CD14-positive monocyte (primary cell): Measurements from ENCODE around the gene SLC22A4. TPM values are rescaled to one million over a fixed set of nuclear protein-coding genes. Genes with fewer than 3 reads are reported as not detected.

ENCODE experiments used
- DNase-seq, 3 donors: peaks; one replicate each; pipeline ENCODE4 v3.0.0-alpha.2; 2011 to 2022
- H2AFZ ChIP-seq: 2 replicates; pipeline ENCODE4 v1.6.0; 2012; ENCODE audit warnings: mild to moderate bottlenecking, low read depth, low read length, inconsistent platforms; ENCODE audit not compliant: insufficient read depth, poor library complexity, severe bottlenecking
- H3K27ac ChIP-seq, 2 donors: 1 replicate in 1 of 2; 2 replicates in 1 of 2; pipeline ENCODE4 v1.5.1; 2012 to 2013; ENCODE audit warnings: low read length in 2 of 2, control low read depth in 1 of 2, inconsistent platforms in 1 of 2, low read depth in 1 of 2, mild to moderate bottlenecking in 1 of 2
- H3K27me3 ChIP-seq, 2 donors: one replicate each; pipeline versions ENCODE4 v1.6.0 to v1.6.1; 2011 to 2013; ENCODE audit warnings: low read length in 2 of 2; ENCODE audit not compliant: control insufficient read depth in 2 of 2, insufficient read depth in 2 of 2
- H3K36me3 ChIP-seq, 2 donors: replicated peaks in 1 of 2; 1 replicate in 1 of 2; 2 replicates in 1 of 2; pipeline versions ENCODE4 v1.5.1 to v1.6.1; 2012 to 2013; ENCODE audit warnings: low read length in 2 of 2, control low read depth in 1 of 2, inconsistent platforms in 1 of 2, mild to moderate bottlenecking in 1 of 2; ENCODE audit not compliant: insufficient read depth in 2 of 2, control insufficient read depth in 1 of 2
- H3K4me1 ChIP-seq, 2 donors: 1 replicate in 1 of 2; 2 replicates in 1 of 2; pipeline versions ENCODE4 v1.5.1 to v1.6.1; 2012 to 2013; ENCODE audit warnings: low read length in 2 of 2, control low read depth in 1 of 2, inconsistent platforms in 1 of 2, mild to moderate bottlenecking in 1 of 2, moderate library complexity in 1 of 2; ENCODE audit not compliant: insufficient read depth in 2 of 2, control insufficient read depth in 1 of 2
- H3K4me2 ChIP-seq: replicated peaks from 2 replicates; pipeline ENCODE3; 2012; ENCODE audit warnings: low read length, moderate library complexity, mild to moderate bottlenecking; ENCODE audit not compliant: poor library complexity, severe bottlenecking; ENCODE audit errors: extremely low read depth
- H3K4me3 ChIP-seq, 3 experiments: fragments of 200-600 bp in 1 of 3; sonication (generic) in 1 of 3; replicated peaks in 1 of 3; 1 replicate in 2 of 3; 2 replicates in 1 of 3; pipeline ENCODE4 v1.5.1; 2011 to 2013; ENCODE audit warnings: low read length in 3 of 3, mild to moderate bottlenecking in 3 of 3, control low read depth in 2 of 3, low read depth in 2 of 3, inconsistent platforms in 1 of 3, moderate library complexity in 1 of 3
- H3K79me2 ChIP-seq: 2 replicates; pipeline ENCODE4 v1.6.0; 2012; ENCODE audit warnings: mild to moderate bottlenecking, control low read depth, inconsistent platforms, low read length, moderate library complexity; ENCODE audit not compliant: insufficient read depth
- H3K9ac ChIP-seq: 2 replicates; pipeline ENCODE4 v1.6.0; 2017; ENCODE audit warnings: low read length, mild to moderate bottlenecking; ENCODE audit not compliant: insufficient read depth, poor library complexity, severe bottlenecking
- H3K9me3 ChIP-seq, 2 donors: replicated peaks in 1 of 2; 1 replicate in 1 of 2; 2 replicates in 1 of 2; pipeline versions ENCODE4 v1.5.1 to v1.6.1; 2012 to 2013; ENCODE audit warnings: low read length in 2 of 2, control low read depth in 1 of 2; ENCODE audit not compliant: control insufficient read depth in 1 of 2, insufficient read depth in 1 of 2
- H4K20me1 ChIP-seq: 2 replicates; pipeline ENCODE4 v1.6.0; 2012; ENCODE audit warnings: mild to moderate bottlenecking, low read length, control low read depth, moderate library complexity; ENCODE audit not compliant: insufficient read depth
- H3K27ac Mint-ChIP-seq, 7 donors: one replicate each; pipeline ENCODE4 v1.8.0; 2020; ENCODE audit warnings: mild to moderate bottlenecking in 7 of 7, mixed read lengths in 7 of 7, moderate library complexity in 6 of 7, inconsistent platforms in 2 of 7
- H3K27me3 Mint-ChIP-seq, 3 donors: one replicate each; pipeline ENCODE4 v1.8.0; 2021 to 2022; ENCODE audit warnings: low read depth in 3 of 3, mild to moderate bottlenecking in 3 of 3, mixed read lengths in 3 of 3, moderate library complexity in 3 of 3, inconsistent platforms in 1 of 3
- H3K36me3 Mint-ChIP-seq, 2 donors: one replicate each; pipeline ENCODE4 v1.8.0; 2020; ENCODE audit warnings: mixed read lengths in 2 of 2, inconsistent platforms in 1 of 2, mild to moderate bottlenecking in 1 of 2
- H3K4me1 Mint-ChIP-seq: one replicate; pipeline ENCODE4 v1.8.0; 2020; ENCODE audit warnings: mild to moderate bottlenecking, mixed read lengths
- H3K4me3 Mint-ChIP-seq, 2 donors: one replicate each; pipeline ENCODE4 v1.8.0; 2020; ENCODE audit warnings: mild to moderate bottlenecking in 2 of 2, mixed read lengths in 2 of 2, moderate library complexity in 1 of 2
- H3K9me3 Mint-ChIP-seq, 7 donors: one replicate each; pipeline ENCODE4 v1.8.0; 2020 to 2022; ENCODE audit warnings: mixed read lengths in 7 of 7, mild to moderate bottlenecking in 6 of 7, moderate library complexity in 6 of 7, inconsistent platforms in 2 of 7
- WGBS: methylation state at CpG from one replicate; pipeline ENCODE4 v1.1.5; 2013; ENCODE audit warnings: missing lambda C conversion rate; ENCODE audit not compliant: insufficient coverage; 5-methylcytosine and 5-hydroxymethylcytosine counted together
- intact Hi-C, 2 donors: fragments of 100-400 bp; cut with micrococcal nuclease; formaldehyde crosslinking; loops; one replicate each; pipeline versions ENCODE4 v1.15.0 to v1.15.1; 2023
- polyA plus RNA-seq, 3 donors: library from polyadenylated mRNA; depleted of rRNA in 1 of 3; unstranded in 2 of 3; stranded (reverse) in 1 of 3; fragments of 300-500 nt in 2 of 3; fragments of >200 nt in 1 of 3; fragmentation: Illumina TruSeq in 2 of 3; gene quantifications; 1 replicate in 2 of 3; 2 replicates in 1 of 3; pipeline ENCODE4 v1.2.3, GENCODE V29; 2012 to 2021
- TF ChIP-seq, protein P1 (sequence below): fragments of 200-600 bp; IDR thresholded peaks from one replicate; pipeline ENCODE4 v1.8.0; 2022; ENCODE audit warnings: antibody characterized with exemption, mild to moderate bottlenecking

The SLC22A4 gene
- polyA plus RNA-seq, 3 donors: 7.2 to 13.0 (median 12.2) TPM

DNA sequence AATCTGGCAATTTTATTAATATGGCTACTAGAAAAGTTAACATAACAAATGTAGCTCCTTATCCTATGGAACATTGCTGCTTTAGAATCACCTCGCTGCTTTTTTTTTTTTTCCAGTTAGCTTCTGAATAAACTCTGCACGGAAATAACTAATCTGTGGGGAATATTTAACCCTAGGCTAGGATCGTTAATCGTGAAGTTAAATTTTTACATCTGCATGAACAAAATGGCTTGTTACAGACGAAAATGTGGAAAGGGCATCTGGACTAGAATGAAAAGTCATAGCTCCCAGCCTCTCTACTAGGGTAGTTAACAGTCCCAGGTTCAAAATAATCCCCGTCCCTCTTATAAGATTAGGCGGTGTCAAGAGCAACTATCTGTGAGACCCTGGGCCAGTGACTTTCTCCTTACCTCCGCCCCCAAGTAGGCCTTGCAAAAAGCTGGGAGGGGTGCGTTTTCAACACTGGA is 74.8 kb downstream of the SLC22A4 start:
- Mint-ChIP-seq H3K36me3 (peaks cover 0 to 2% of the 10 kb centered on the region in 2 donors), H3K27ac (peak overlapping the region in 3 of 7 donors; percentile 54 to 81 (median 60)), H3K4me1 (peaks cover 42% of the 10 kb centered on the region), H3K4me3 (peak overlapping the region; percentile 81 to 90), H3K27me3 (peaks cover 0 to 1% (median 0%) of the 10 kb centered on the region in 3 donors), H3K9me3 (no peaks in the 10 kb centered on the region)
- no peaks in the 10 kb centered on the region for H3K27me3 ChIP-seq
- H3K36me3 ChIP-seq: no peaks in the 10 kb centered on the region
- TF ChIP-seq, protein P1, sequence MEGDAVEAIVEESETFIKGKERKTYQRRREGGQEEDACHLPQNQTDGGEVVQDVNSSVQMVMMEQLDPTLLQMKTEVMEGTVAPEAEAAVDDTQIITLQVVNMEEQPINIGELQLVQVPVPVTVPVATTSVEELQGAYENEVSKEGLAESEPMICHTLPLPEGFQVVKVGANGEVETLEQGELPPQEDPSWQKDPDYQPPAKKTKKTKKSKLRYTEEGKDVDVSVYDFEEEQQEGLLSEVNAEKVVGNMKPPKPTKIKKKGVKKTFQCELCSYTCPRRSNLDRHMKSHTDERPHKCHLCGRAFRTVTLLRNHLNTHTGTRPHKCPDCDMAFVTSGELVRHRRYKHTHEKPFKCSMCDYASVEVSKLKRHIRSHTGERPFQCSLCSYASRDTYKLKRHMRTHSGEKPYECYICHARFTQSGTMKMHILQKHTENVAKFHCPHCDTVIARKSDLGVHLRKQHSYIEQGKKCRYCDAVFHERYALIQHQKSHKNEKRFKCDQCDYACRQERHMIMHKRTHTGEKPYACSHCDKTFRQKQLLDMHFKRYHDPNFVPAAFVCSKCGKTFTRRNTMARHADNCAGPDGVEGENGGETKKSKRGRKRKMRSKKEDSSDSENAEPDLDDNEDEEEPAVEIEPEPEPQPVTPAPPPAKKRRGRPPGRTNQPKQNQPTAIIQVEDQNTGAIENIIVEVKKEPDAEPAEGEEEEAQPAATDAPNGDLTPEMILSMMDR: no peak
- peak overlapping the region in 1 of 2 donors; percentile 71 for H3K27ac ChIP-seq
- H3K4me2 ChIP-seq: peak overlapping the region; percentile 82
- H3K79me2 ChIP-seq: peaks cover 16% of the 10 kb centered on the region
- H3K4me1 ChIP-seq: peaks cover 43 to 53% of the 10 kb centered on the region in 2 donors
- H3K9ac ChIP-seq: peak overlapping the region; percentile 82
- intact Hi-C loops: no loop called here
- peak overlapping the region; percentile 98 for H2AFZ ChIP-seq
- no peak for DNase-seq
- H3K9me3 ChIP-seq: no peaks in the 10 kb centered on the region
- 0% methylated on average over 5 of the region's 9 CpGs for WGBS
- peak overlapping the region; percentile 48 to 79 (median 60) for H3K4me3 ChIP-seq
- no peaks in the 10 kb centered on the region for H4K20me1 ChIP-seq

DNA sequence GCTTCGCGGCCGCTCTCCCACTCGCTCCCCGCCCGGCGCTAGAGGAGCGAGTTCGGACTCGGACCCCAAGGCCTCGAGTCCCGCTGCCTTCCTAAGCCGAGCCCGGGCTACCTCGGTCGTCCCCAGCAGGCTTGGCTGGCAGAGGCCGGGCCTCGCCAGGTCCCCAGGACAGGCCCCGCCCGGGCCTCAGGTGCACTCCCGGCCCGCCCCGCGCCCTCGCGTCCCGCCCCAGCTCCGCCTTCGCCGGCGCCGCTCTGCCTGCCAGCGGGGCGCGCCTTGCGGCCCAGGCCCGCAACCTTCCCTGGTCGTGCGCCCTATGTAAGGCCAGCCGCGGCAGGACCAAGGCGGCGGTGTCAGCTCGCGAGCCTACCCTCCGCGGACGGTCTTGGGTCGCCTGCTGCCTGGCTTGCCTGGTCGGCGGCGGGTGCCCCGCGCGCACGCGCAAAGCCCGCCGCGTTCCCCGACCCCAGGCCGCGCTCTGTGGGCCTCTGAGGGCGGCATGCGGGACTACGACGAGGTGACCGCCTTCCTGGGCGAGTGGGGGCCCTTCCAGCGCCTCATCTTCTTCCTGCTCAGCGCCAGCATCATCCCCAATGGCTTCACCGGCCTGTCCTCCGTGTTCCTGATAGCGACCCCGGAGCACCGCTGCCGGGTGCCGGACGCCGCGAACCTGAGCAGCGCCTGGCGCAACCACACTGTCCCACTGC is 75.4 kb downstream of the SLC22A4 start, which contains the start of gene SLC22A5:
SLC22A5 (plus strand) TSS at position 237 of the 707 bp plus-strand sequence; CDS start at position 500, 263 bp downstream.
- Histone ChIP-seq H2AFZ (peak within 1 kb of the TSS; percentile 98), H3K4me3 (peak within 1 kb of the TSS; percentile 48 to 79 (median 60)), H3K4me2 (peak within 1 kb of the TSS; percentile 82), H3K27me3 (no peaks in the 10 kb centered on the region), H3K9me3 (no peaks in the 10 kb centered on the region), H3K36me3 (no peaks in the 10 kb centered on the region), H3K4me1 (peaks cover 38 to 47% of the 10 kb centered on the region in 2 donors), H3K27ac (peak within 1 kb of the TSS in 1 of 2 donors; percentile 71), H4K20me1 (no peaks in the 10 kb centered on the region), H3K79me2 (peaks cover 18% of the 10 kb centered on the region), H3K9ac (peak within 1 kb of the TSS; percentile 82)
- intact Hi-C loops: no loop called here
- H3K9me3 Mint-ChIP-seq: no peaks in the 10 kb centered on the region
- H3K4me3 Mint-ChIP-seq: peak within 1 kb of the TSS; percentile 81 to 90
- H3K27ac Mint-ChIP-seq: peak within 1 kb of the TSS in 5 of 7 donors; percentile 22 to 84 (median 76)
- peaks cover 0 to 2% of the 10 kb centered on the region in 2 donors for H3K36me3 Mint-ChIP-seq
- peaks cover 0 to 1% (median 0%) of the 10 kb centered on the region in 3 donors for H3K27me3 Mint-ChIP-seq
- WGBS: under 1% methylated on average over 83 of the region's 83 CpGs
- DNase-seq: peak; percentile 41 to 57 (median 53)
- peaks cover 36% of the 10 kb centered on the region for H3K4me1 Mint-ChIP-seq
- TF ChIP-seq, protein P1: no peak
